Activated CD8-positive, alpha-beta T cell treated with anti-CD3 and anti-CD28 coated beads, Interleukin-2, amount 10 ng/mL, durations not matched to agents 7 days and 5 days (primary cell): ENCODE data around the gene LAX1. TPM values are rescaled to one million over a fixed set of nuclear protein-coding genes. Genes with fewer than 3 reads are reported as not detected.

Source experiments
- ATAC-seq: fragments of 150-1000 bp; cut with Tn5 transposase; one replicate; pipeline ENCODE4 v1.10.0; 2021; ENCODE audit warnings: moderate library complexity
- CTCF ChIA-PET: fragments of 350-600 bp; sonication (Branson Sonifier 250); formaldehyde crosslinking; loops from one replicate; lab custom pipeline; 2021; ENCODE audit warnings: antibody characterized with exemption; lab: Charles Lee
- POLR2A ChIA-PET: fragments of 350-600 bp; sonication (Branson Sonifier 250); formaldehyde crosslinking; loops from one replicate; lab custom pipeline; 2021; ENCODE audit warnings: antibody characterized with exemption; lab: Charles Lee
- DNase-seq: peaks from one replicate; pipeline ENCODE4 v3.0.0-alpha.2; 2020
- H3K27ac Mint-ChIP-seq: one replicate; pipeline ENCODE4 v1.8.0; 2021; ENCODE audit warnings: mild to moderate bottlenecking, mixed read lengths
- H3K27me3 Mint-ChIP-seq: one replicate; pipeline ENCODE4 v1.8.0; 2021; ENCODE audit warnings: low read depth, mixed read lengths
- H3K36me3 Mint-ChIP-seq: one replicate; pipeline ENCODE4 v1.8.0; 2021; ENCODE audit warnings: low read depth, mixed read lengths
- H3K4me1 Mint-ChIP-seq: one replicate; pipeline ENCODE4 v1.8.0; 2021; ENCODE audit warnings: low read depth, mixed read lengths
- H3K4me3 Mint-ChIP-seq: one replicate; pipeline ENCODE4 v1.8.0; 2021; ENCODE audit warnings: mild to moderate bottlenecking, mixed read lengths
- H3K9me3 Mint-ChIP-seq: one replicate; pipeline ENCODE4 v1.8.0; 2022; ENCODE audit warnings: mixed read lengths; ENCODE audit not compliant: insufficient read depth
- total RNA-seq, 2 experiments: library from RNA; stranded (reverse); gene quantifications; one replicate each; pipeline ENCODE4 v1.2.3, GENCODE V29; 2021

Gene LAX1
- total RNA-seq, 2 experiments from 2014 or later, result 14.5 to 15.5 TPM

- no peaks in the 10 kb centered on the region for H3K27me3 Mint-ChIP-seq
- POLR2A ChIA-PET, result no interaction called here
These were observed 48.8 kb downstream of the LAX1 start for GRCh38 chr1:203813581-203814341.

GRCh38 chr1:203818399-203818798 is 53.4 kb downstream of the LAX1 start:
- peaks cover 5% of the 10 kb centered on the region for H3K4me1 Mint-ChIP-seq
- DNase-seq, result no peak
- ChIA-PET CTCF (no interaction called here), POLR2A (interaction anchor here (0.8 kb wide), 1 partner anchor 54 kb away, joined by 3 read pairs; the partner anchor contains the start of gene LAX1)
- no peaks in the 10 kb centered on the region for H3K9me3 Mint-ChIP-seq
- no peak for ATAC-seq
- no peaks in the 10 kb centered on the region for H3K27me3 Mint-ChIP-seq
- no peak overlapping the region for H3K4me3 Mint-ChIP-seq
- H3K36me3 Mint-ChIP-seq, result peaks cover 53% of the 10 kb centered on the region
- H3K27ac Mint-ChIP-seq, result no peak overlapping the region

More at GRCh38 chr1:203813581-203814341, 48.8 kb downstream of the LAX1 start:
- H3K4me3 Mint-ChIP-seq, result no peak overlapping the region
- no peak for ATAC-seq
- no peaks in the 10 kb centered on the region for H3K9me3 Mint-ChIP-seq
- DNase-seq, result no peak
- peaks cover 14% of the 10 kb centered on the region for H3K4me1 Mint-ChIP-seq
- H3K27ac Mint-ChIP-seq, result no peak overlapping the region
- CTCF ChIA-PET, result no interaction called here
- peaks cover 48% of the 10 kb centered on the region for H3K36me3 Mint-ChIP-seq

GRCh38 chr1:203823306-203823705 is 58.3 kb downstream of the LAX1 start:
- ATAC-seq, result no peak
- H3K27ac Mint-ChIP-seq, result no peak overlapping the region
- ChIA-PET CTCF (no interaction called here), POLR2A (no interaction called here)
- H3K27me3 Mint-ChIP-seq, result no peaks in the 10 kb centered on the region
- no peak overlapping the region for H3K4me3 Mint-ChIP-seq
- DNase-seq, result no peak
- H3K36me3 Mint-ChIP-seq, result peaks cover 57% of the 10 kb centered on the region
- H3K4me1 Mint-ChIP-seq, result peaks cover 2% of the 10 kb centered on the region
- H3K9me3 Mint-ChIP-seq, result no peaks in the 10 kb centered on the region

Other genes with a start within 250 kb of the LAX1 start
- 10 to 100 TPM; 65.0 to 65.1 TPM for gene ATP2B4, start 138.4 kb upstream of the LAX1 start, total RNA-seq
- 10 to 100 TPM; 16.3 to 18.4 TPM for gene ZBED6, start 30.4 kb downstream of the LAX1 start, total RNA-seq
- gene ZC3H11A, start 30.4 kb downstream of the LAX1 start, total RNA-seq, result 10 to 100 TPM; 79.0 to 84.0 TPM
- 100 to 1,000 TPM; 187 to 201 TPM for gene SNRPE, start 96.4 kb downstream of the LAX1 start, total RNA-seq